HG03064 (cell line): ENCODE results near the gene FAM120B.

Experiments
- ATAC-seq: cut with Tn5 transposase; IDR thresholded peaks from one replicate; pipeline ENCODE4 v1.9.1; 2021; ENCODE audit warnings: low read depth; ENCODE audit not compliant: unreplicated experiment

Gene FAM120B

GRCh38 chr6:170452767-170453545 lies 146.4 kb downstream of the FAM120B start:
- ATAC-seq, result no peak

- no peak for ATAC-seq
Observed at GRCh38 chr6:170453586-170454511, 147.3 kb downstream of the FAM120B start.

GRCh38 chr6:170454512-170455285 lies 148.1 kb downstream of the FAM120B start:
- ATAC-seq, result no peak

GRCh38 chr6:170455335-170455979 lies 148.9 kb downstream of the FAM120B start:
- ATAC-seq, result no peak

- ATAC-seq, result no peak
Observed at GRCh38 chr6:170456334-170456733, 149.8 kb downstream of the FAM120B start.
